Fibroblast of lung (primary cell): Measurements from ENCODE around the gene ARAP2.

Experiments
- CTCF ChIP-seq, 2 donors: IDR thresholded peaks in 1 of 2; conservative IDR thresholded peaks in 1 of 2; 1 replicate in 1 of 2; 2 replicates in 1 of 2; pipeline ENCODE4 v1.5.1; 2011 to 2012; ENCODE audit warnings: low read length in 2 of 2, control low read depth in 1 of 2, inconsistent platforms in 1 of 2, low read depth in 1 of 2, mild to moderate bottlenecking in 1 of 2
- EZH2 ChIP-seq: IDR thresholded peaks from 2 replicates; pipeline ENCODE4 v1.5.1; 2012; ENCODE audit warnings: low read length, control low read depth, mild to moderate bottlenecking; ENCODE audit errors: missing control alignments

GRCh38 chr4:36267486-36268268 is 23.4 kb upstream of the ARAP2 start:
- TF ChIP-seq CTCF (conservative IDR thresholded peaks at IDR 0.05 in 1 of 2, IDR thresholded peaks at IDR 0.05 in 1 of 2; ENCODE audit: low read depth in 1 of 2, low read length in 2 of 2), result no peak
- TF ChIP-seq EZH2, result no peak
